Activated CD8-positive, alpha-beta T cell treated with anti-CD3 and anti-CD28 coated beads for 36 hours (primary cell): Measurements from ENCODE around the gene EXOC4. TPM values are rescaled to one million over a fixed set of nuclear protein-coding genes. Genes with fewer than 3 reads are reported as not detected.

ENCODE experiments used
- ATAC-seq: fragments of 200-7000 bp; cut with Tn5 transposase; one replicate; pipeline ENCODE4 v1.10.0; 2021; ENCODE audit warnings: mild to moderate bottlenecking, moderate library complexity
- CTCF ChIA-PET: fragments of 350-600 bp; sonication (Branson Sonifier 250); formaldehyde crosslinking; loops from one replicate; lab custom pipeline; 2021; ENCODE audit warnings: antibody characterized with exemption; lab: Charles Lee
- POLR2A ChIA-PET: fragments of 350-600 bp; sonication (Branson Sonifier 250); formaldehyde crosslinking; loops from one replicate; lab custom pipeline; 2021; ENCODE audit warnings: antibody characterized with exemption; lab: Charles Lee
- DNase-seq: peaks from one replicate; pipeline ENCODE4 v3.0.0-alpha.2; 2020
- H3K27ac Mint-ChIP-seq: one replicate; pipeline ENCODE4 v1.8.0; 2021; ENCODE audit warnings: mild to moderate bottlenecking, mixed read lengths
- H3K27me3 Mint-ChIP-seq: one replicate; pipeline ENCODE4 v1.8.0; 2021; ENCODE audit warnings: mixed read lengths
- H3K36me3 Mint-ChIP-seq: one replicate; pipeline ENCODE4 v1.8.0; 2021; ENCODE audit warnings: low read depth, mixed read lengths
- H3K4me1 Mint-ChIP-seq: one replicate; pipeline ENCODE4 v1.8.0; 2021; ENCODE audit warnings: low read depth, mixed read lengths
- H3K4me3 Mint-ChIP-seq: one replicate; pipeline ENCODE4 v1.8.0; 2021; ENCODE audit warnings: mild to moderate bottlenecking, moderate library complexity, mixed read lengths
- H3K9me3 Mint-ChIP-seq: one replicate; pipeline ENCODE4 v1.8.0; 2021; ENCODE audit warnings: mixed read lengths
- intact Hi-C: fragments of 100-400 bp; cut with micrococcal nuclease; formaldehyde crosslinking; loops from one replicate; pipeline ENCODE4 v1.10.0; 2022
- total RNA-seq, 2 experiments: library from RNA; stranded (reverse); gene quantifications; one replicate each; pipeline ENCODE4 v1.2.3, GENCODE V29; 2021
- TF ChIP-seq, protein P1 (sequence below): fragments of 200-600 bp; IDR thresholded peaks from one replicate; pipeline ENCODE4 v1.8.0; 2022; ENCODE audit warnings: antibody characterized with exemption, mild to moderate bottlenecking

EXOC4 gene
- total RNA-seq, 2 experiments from 2014 or later: 54.1 to 61.7 TPM

DNA sequence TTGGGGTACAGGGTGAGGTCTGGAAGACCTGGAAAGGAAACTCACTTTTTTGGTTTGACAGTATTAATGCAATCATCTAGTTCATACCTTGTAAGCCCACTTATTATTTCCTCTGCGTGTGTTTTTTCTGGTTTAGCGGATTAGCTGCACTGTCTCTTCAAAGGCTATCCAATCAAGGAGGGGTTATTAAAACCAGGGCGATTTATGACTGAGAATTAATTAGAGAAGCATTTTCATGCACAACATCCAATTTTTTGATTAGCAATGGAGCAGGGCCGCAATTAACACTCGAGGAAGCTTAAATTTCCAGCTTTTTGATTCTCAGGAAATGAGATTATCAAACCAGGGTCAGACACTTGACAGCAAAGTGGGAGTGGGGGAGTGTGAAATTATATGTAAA, 248.9 kb downstream of the EXOC4 start:
- ChIA-PET CTCF (no interaction called here), POLR2A (no interaction called here)
- Mint-ChIP-seq H3K4me1 (no peaks in the 10 kb centered on the region), H3K9me3 (peaks cover 2% of the 10 kb centered on the region), H3K36me3 (peaks cover 3% of the 10 kb centered on the region), H3K27me3 (no peaks in the 10 kb centered on the region), H3K4me3 (no peak overlapping the region), H3K27ac (no peak overlapping the region)
- ATAC-seq (no peak), DNase-seq (no peak)
- intact Hi-C loops: no loop called here
- TF ChIP-seq, protein P1, sequence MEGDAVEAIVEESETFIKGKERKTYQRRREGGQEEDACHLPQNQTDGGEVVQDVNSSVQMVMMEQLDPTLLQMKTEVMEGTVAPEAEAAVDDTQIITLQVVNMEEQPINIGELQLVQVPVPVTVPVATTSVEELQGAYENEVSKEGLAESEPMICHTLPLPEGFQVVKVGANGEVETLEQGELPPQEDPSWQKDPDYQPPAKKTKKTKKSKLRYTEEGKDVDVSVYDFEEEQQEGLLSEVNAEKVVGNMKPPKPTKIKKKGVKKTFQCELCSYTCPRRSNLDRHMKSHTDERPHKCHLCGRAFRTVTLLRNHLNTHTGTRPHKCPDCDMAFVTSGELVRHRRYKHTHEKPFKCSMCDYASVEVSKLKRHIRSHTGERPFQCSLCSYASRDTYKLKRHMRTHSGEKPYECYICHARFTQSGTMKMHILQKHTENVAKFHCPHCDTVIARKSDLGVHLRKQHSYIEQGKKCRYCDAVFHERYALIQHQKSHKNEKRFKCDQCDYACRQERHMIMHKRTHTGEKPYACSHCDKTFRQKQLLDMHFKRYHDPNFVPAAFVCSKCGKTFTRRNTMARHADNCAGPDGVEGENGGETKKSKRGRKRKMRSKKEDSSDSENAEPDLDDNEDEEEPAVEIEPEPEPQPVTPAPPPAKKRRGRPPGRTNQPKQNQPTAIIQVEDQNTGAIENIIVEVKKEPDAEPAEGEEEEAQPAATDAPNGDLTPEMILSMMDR: no peak

DNA sequence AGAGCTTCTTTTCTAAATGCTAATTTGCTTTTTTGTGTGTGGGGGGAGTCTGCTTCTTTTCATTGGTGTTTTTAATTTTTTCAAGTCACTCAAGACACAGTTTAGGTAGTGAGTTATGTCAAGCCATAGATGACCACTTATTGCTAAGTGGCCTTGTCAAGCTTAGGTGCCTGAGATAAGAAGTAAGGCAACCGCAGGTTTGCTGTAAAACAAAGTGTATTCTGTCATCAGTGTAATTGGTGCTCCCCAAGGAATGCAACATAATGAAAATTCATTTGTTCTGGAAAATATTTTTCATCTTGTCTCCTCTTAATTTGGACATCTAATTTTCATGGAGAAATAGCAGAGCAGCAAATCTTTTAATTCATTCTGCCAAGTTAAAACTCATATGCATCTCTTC, 249.6 kb downstream of the EXOC4 start:
- TF ChIP-seq, protein P1: no peak
- Mint-ChIP-seq H3K27ac (no peak overlapping the region), H3K4me3 (no peak overlapping the region), H3K4me1 (no peaks in the 10 kb centered on the region), H3K9me3 (peaks cover 2% of the 10 kb centered on the region), H3K36me3 (peaks cover 4% of the 10 kb centered on the region), H3K27me3 (no peaks in the 10 kb centered on the region)
- ChIA-PET POLR2A (no interaction called here), CTCF (no interaction called here)
- no peak for DNase-seq
- intact Hi-C loops: no loop called here
- ATAC-seq: no peak

DNA sequence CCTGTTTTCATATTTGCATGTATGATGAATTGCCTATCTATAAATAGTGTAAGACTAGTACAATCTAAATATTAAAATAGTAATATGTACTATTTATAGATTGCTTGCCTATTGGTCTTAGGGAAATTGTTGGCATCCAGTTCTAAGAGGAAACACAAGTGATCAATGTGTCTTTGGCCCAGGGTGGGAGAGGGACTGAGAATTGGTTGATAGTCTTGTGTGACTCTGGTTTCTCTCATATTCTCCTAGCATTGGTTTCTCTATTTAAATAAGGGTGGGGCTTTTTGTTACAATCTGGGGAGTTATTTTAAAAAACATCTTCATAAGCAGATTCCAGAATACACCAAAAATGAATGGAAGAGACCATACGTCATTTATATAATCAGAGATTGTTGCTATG, 250.1 kb downstream of the EXOC4 start:
- Mint-ChIP-seq H3K36me3 (peaks cover 6% of the 10 kb centered on the region), H3K4me3 (no peak overlapping the region), H3K4me1 (no peaks in the 10 kb centered on the region), H3K27me3 (no peaks in the 10 kb centered on the region), H3K27ac (no peak overlapping the region), H3K9me3 (peaks cover 2% of the 10 kb centered on the region)
- CTCF ChIA-PET: no interaction called here
- POLR2A ChIA-PET: no interaction called here
- DNase-seq: no peak
- ATAC-seq: no peak
- intact Hi-C loops: no loop called here
- TF ChIP-seq, protein P1: no peak

DNA sequence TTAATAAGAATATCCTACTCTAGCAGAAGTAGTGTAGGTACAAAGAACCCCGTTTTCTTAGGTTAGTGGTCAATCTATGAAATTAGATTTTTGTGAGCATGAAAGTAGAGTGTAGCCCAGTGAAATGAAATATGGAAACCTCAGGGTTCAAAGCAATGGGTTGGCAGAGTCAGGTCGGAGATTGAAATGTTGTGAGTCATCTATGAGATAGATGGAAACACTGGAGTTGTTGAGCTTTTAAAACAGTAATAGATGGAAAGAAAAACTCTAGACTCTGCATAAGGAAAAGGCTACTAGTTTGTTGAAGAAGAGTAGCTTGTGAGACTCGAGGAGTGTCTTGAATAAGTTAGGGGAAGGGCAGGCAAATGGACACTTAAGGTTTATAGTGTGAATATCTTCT, 251.9 kb downstream of the EXOC4 start:
- H3K4me3 Mint-ChIP-seq: no peak overlapping the region
- TF ChIP-seq, protein P1: no peak
- ATAC-seq (no peak), DNase-seq (no peak)
- POLR2A ChIA-PET: no interaction called here
- H3K9me3 Mint-ChIP-seq: peaks cover 5% of the 10 kb centered on the region
- H3K27me3 Mint-ChIP-seq: no peaks in the 10 kb centered on the region
- intact Hi-C loops: no loop called here
- CTCF ChIA-PET: no interaction called here
- no peaks in the 10 kb centered on the region for H3K4me1 Mint-ChIP-seq
- no peak overlapping the region for H3K27ac Mint-ChIP-seq
- peaks cover 17% of the 10 kb centered on the region for H3K36me3 Mint-ChIP-seq

DNA sequence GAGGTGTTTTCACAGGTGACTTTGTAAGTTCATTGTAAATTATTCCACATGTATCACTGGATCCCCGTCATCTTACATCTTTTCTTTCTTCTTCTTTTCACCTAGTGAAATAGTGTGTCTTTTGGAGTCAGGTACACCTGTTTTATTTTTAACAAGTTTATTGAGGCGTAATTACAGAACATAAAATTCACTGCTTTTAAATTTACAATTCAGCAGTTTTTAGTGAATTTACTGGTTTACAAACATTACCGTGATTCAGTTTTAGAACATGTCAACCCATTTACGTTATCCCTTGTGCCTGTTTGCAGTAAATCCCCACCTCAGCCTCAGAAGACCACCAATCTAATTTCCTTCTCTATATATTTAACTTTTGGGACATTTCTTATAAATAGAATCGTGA, 256.9 kb downstream of the EXOC4 start:
- ChIA-PET CTCF (no interaction called here), POLR2A (no interaction called here)
- H3K4me1 Mint-ChIP-seq: no peaks in the 10 kb centered on the region

More for the DNA sequence above, 256.9 kb downstream of the EXOC4 start:
- ATAC-seq: no peak
- no peaks in the 10 kb centered on the region for H3K27me3 Mint-ChIP-seq
- TF ChIP-seq, protein P1: no peak
- peaks cover 28% of the 10 kb centered on the region for H3K36me3 Mint-ChIP-seq
- peaks cover 9% of the 10 kb centered on the region for H3K9me3 Mint-ChIP-seq
- H3K27ac Mint-ChIP-seq: no peak overlapping the region
- intact Hi-C loops: no loop called here
- H3K4me3 Mint-ChIP-seq: no peak overlapping the region
- no peak for DNase-seq
